Testis (tissue), 2 donors: ENCODE results near the gene ZEB1.

Experiments
- CTCF ChIP-seq, 3 experiments: fragments of 450-650 bp in 2 of 3; fragments of 200-600 bp in 1 of 3; sonication (generic) in 1 of 3; IDR thresholded peaks; one replicate each; pipeline ENCODE4 v1.5.1; 2016 to 2019; ENCODE audit warnings: antibody characterized with exemption in 3 of 3, mild to moderate bottlenecking in 2 of 3, moderate library complexity in 1 of 3
- POLR2A ChIP-seq: fragments of 450-650 bp; IDR thresholded peaks from one replicate; pipeline ENCODE4 v1.6.1; 2017; ENCODE audit warnings: antibody characterized with exemption, mild to moderate bottlenecking, moderate library complexity

- TF ChIP-seq CTCF (IDR thresholded peaks at IDR 0.05): no peak
- no peak for TF ChIP-seq POLR2A
Observed at GRCh38 chr10:31475519-31475918, 156.5 kb downstream of the ZEB1 start.
